Stomach (tissue), 4 donors: ENCODE data around the gene RERE.

Experiments
- CTCF ChIP-seq, 7 experiments: fragments of 450-650 bp in 4 of 7; fragments of 200-600 bp in 3 of 7; sonication (generic) in 3 of 7; IDR thresholded peaks; one replicate each; pipeline ENCODE4 v1.5.1; 2016 to 2019; ENCODE audit warnings: antibody characterized with exemption in 7 of 7, control low read depth in 2 of 7, mild to moderate bottlenecking in 1 of 7
- EP300 ChIP-seq: sonication (generic); formaldehyde crosslinking; IDR thresholded peaks from one replicate; pipeline ENCODE4 v1.6.1; 2017; ENCODE audit warnings: antibody characterized with exemption
- POLR2A ChIP-seq, 4 donors: fragments of 450-650 bp; IDR thresholded peaks; one replicate each; pipeline ENCODE4 v1.6.1; 2016; ENCODE audit warnings: antibody characterized with exemption in 4 of 4, control low read depth in 2 of 4, mild to moderate bottlenecking in 1 of 4, moderate library complexity in 1 of 4
- POLR2AphosphoS5 ChIP-seq, 3 donors: sonication (generic); formaldehyde crosslinking; IDR thresholded peaks; one replicate each; pipeline ENCODE4 v1.6.1; 2016; ENCODE audit warnings: antibody characterized with exemption in 3 of 3

DNA sequence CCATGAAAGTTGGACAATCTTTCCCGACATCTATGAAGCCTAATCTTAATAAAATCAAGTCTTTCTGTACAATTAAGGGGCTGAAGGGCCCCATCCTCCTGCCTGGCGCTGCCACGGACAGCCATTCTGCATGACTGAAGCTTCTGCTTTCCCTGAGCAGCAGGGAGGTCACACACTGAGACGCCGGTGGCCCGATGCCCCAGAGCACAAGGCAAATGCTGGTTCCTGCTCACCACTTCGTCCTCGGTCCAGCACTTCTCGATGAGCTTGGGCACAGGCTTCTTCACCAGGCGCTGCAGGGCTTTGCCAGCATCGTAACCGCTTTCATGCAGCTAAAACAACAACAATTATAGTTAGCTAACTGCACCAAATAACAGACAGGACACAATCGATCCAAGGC, 351.7 kb downstream of the RERE start:
- no peak for TF ChIP-seq EP300
- no peak for TF ChIP-seq POLR2A (IDR thresholded peaks at IDR 0.05)
- no peak for TF ChIP-seq CTCF (IDR thresholded peaks at IDR 0.05)
- TF ChIP-seq POLR2AphosphoS5 (IDR thresholded peaks at IDR 0.05): no peak
